ENCODE measurements around the gene RBM4B. TPM values are rescaled to one million over a fixed set of nuclear protein-coding genes. Genes with fewer than 3 reads are reported as not detected.

Gene RBM4B
- total RNA-seq, 1 experiment from 2014 or later, result 33.6 TPM

- in situ Hi-C loops (cut with HindIII; ENCODE audit: low pct_unique_long_range_greater_than_20kb, low sequenced_read_pairs) (no loop called here), intact Hi-C loops (cut with micrococcal nuclease; ENCODE audit: unreplicated experiment) (no loop called here)
- H3K27ac ChIP-seq (ENCODE audit: low read length), result peak overlapping the region; percentile 97
- no peaks in the 10 kb centered on the region for H3K27me3 ChIP-seq (ENCODE audit: control insufficient read depth, insufficient read depth, low read length)
- H3K4me1 ChIP-seq (ENCODE audit: control insufficient read depth, insufficient read depth, low read length), result peaks cover 43% of the 10 kb centered on the region
- CTCF ChIA-PET, result interaction anchor here (0.5 kb wide), 1 partner anchor 40 kb away, joined by 3 read pairs; no protein-coding TSS in a partner anchor
- TF ChIP-seq REST (IDR thresholded peaks at IDR 0.05; ENCODE audit: insufficient read depth in 1 of 2, low read depth in 2 of 2, low read length in 1 of 2) (no peak; a peak in 1 of 4 replicates), SIN3A (IDR thresholded peaks at IDR 0.05; ENCODE audit: borderline replicate concordance, insufficient read depth, low read depth, low read length) (no peak), POLR2AphosphoS5 (IDR thresholded peaks at IDR 0.05; ENCODE audit: low read depth, low read length) (no peak), TCF7L2 (IDR thresholded peaks at IDR 0.05; ENCODE audit: low read depth, low read length) (no peak; the same call in 1 of the 2 replicates), CTCF (IDR thresholded peaks at IDR 0.05) (no peak)
- peak overlapping the region; percentile 91 to 93 for H3K4me3 ChIP-seq (ENCODE audit: low read depth in 2 of 2, low read length in 2 of 2)
- H3K36me3 ChIP-seq (ENCODE audit: control insufficient read depth, insufficient read depth, low read length), result peaks cover 27% of the 10 kb centered on the region
- POLR2A ChIA-PET, result interaction anchor here (0.7 to 3.6 kb wide), 4 partner anchors 18 to 379 kb away, joined by 3 to 13 read pairs (median 5); partner anchors contain the start of gene RBM14
- H3K9me3 ChIP-seq (ENCODE audit: control insufficient read depth, insufficient read depth, low read depth, low read length), result no peaks in the 10 kb centered on the region
- ATAC-seq (peak; percentile 64), DNase-seq (ENCODE audit: low read depth, low spot score) (no peak)
- TSS peak; percentile 96 for BruUV-seq (replicated peaks)
These were observed 40.0 kb downstream of the RBM4B start for GRCh38 chr11:66637557-66638176.

GRCh38 chr11:66636411-66636810 lies 41.3 kb downstream of the RBM4B start:
- TF ChIP-seq POLR2AphosphoS5 (IDR thresholded peaks at IDR 0.05; ENCODE audit: low read depth, low read length), result no peak
- no peak for TF ChIP-seq REST (IDR thresholded peaks at IDR 0.05; ENCODE audit: insufficient read depth in 1 of 2, low read depth in 2 of 2, low read length in 1 of 2)
- no peak for TF ChIP-seq CTCF (IDR thresholded peaks at IDR 0.05)
- no peak for TF ChIP-seq TCF7L2 (IDR thresholded peaks at IDR 0.05; ENCODE audit: low read depth, low read length)
- TF ChIP-seq SIN3A (IDR thresholded peaks at IDR 0.05; ENCODE audit: borderline replicate concordance, insufficient read depth, low read depth, low read length), result no peak
- intact Hi-C loops (cut with micrococcal nuclease; ENCODE audit: unreplicated experiment), result no loop called here
- ChIA-PET POLR2A (interaction anchor here (0.7 to 3.6 kb wide), 2 partner anchors 19 to 23 kb away, joined by 4 to 13 read pairs; partner anchors contain the start of gene RBM14), CTCF (no interaction called here)
- in situ Hi-C loops (cut with HindIII; ENCODE audit: low pct_unique_long_range_greater_than_20kb, low sequenced_read_pairs), result no loop called here
- Histone ChIP-seq H3K27ac (ENCODE audit: low read length) (peak overlapping the region; percentile 97), H3K36me3 (ENCODE audit: control insufficient read depth, insufficient read depth, low read length) (peaks cover 16% of the 10 kb centered on the region), H3K9me3 (ENCODE audit: control insufficient read depth, insufficient read depth, low read depth, low read length) (no peaks in the 10 kb centered on the region), H3K27me3 (ENCODE audit: control insufficient read depth, insufficient read depth, low read length) (no peaks in the 10 kb centered on the region), H3K4me1 (ENCODE audit: control insufficient read depth, insufficient read depth, low read length) (peaks cover 31% of the 10 kb centered on the region), H3K4me3 (ENCODE audit: low read depth in 2 of 2, low read length in 2 of 2) (no peak overlapping the region)
- no TSS peak for BruUV-seq (replicated peaks)
- ATAC-seq (no peak), DNase-seq (ENCODE audit: low read depth, low spot score) (no peak)
